GM18511 (cell line): ENCODE data around the gene TWIST2.

ENCODE experiments used
- ATAC-seq: cut with Tn5 transposase; IDR thresholded peaks from one replicate; pipeline ENCODE4 v1.9.1; 2021; ENCODE audit warnings: mild to moderate bottlenecking, moderate library complexity; ENCODE audit not compliant: unreplicated experiment

Gene TWIST2

GRCh38 chr2:238916176-238916874, 68.4 kb downstream of the TWIST2 start:
- ATAC-seq = no peak

GRCh38 chr2:238916875-238917590, 69.1 kb downstream of the TWIST2 start:
- no peak for ATAC-seq

- no peak for ATAC-seq
Measured at GRCh38 chr2:238919307-238919706, 71.4 kb downstream of the TWIST2 start.

GRCh38 chr2:238920053-238920452, 72.2 kb downstream of the TWIST2 start:
- no peak for ATAC-seq

- no peak for ATAC-seq
Measured at GRCh38 chr2:238920601-238921001, 72.7 kb downstream of the TWIST2 start.

- no peak for ATAC-seq
Measured at GRCh38 chr2:238921259-238921658, 73.4 kb downstream of the TWIST2 start.

- no peak for ATAC-seq
Measured at GRCh38 chr2:238921681-238922319, 73.9 kb downstream of the TWIST2 start.

- no peak for ATAC-seq
Measured at GRCh38 chr2:238922435-238922834, 74.5 kb downstream of the TWIST2 start.

- ATAC-seq = no peak
Measured at GRCh38 chr2:238924032-238924431, 76.1 kb downstream of the TWIST2 start.

- no peak for ATAC-seq
Measured at GRCh38 chr2:238924796-238925195, 76.9 kb downstream of the TWIST2 start.

- ATAC-seq = no peak
Measured at GRCh38 chr2:238925281-238925680, 77.4 kb downstream of the TWIST2 start.

- no peak for ATAC-seq
Measured at GRCh38 chr2:238925816-238926521, 78.1 kb downstream of the TWIST2 start.

GRCh38 chr2:238926761-238927611, 79.1 kb downstream of the TWIST2 start:
- no peak for ATAC-seq

GRCh38 chr2:238927746-238928519, 80.0 kb downstream of the TWIST2 start:
- no peak for ATAC-seq

GRCh38 chr2:238928520-238929241, 80.8 kb downstream of the TWIST2 start:
- no peak for ATAC-seq

- ATAC-seq = no peak
Measured at GRCh38 chr2:238929242-238930081, 81.6 kb downstream of the TWIST2 start.

- ATAC-seq = no peak
Measured at GRCh38 chr2:238930216-238930615, 82.3 kb downstream of the TWIST2 start.
